HepG2 (cell line): ENCODE data around the gene TAF6. TPM values are rescaled to one million over a fixed set of nuclear protein-coding genes. Genes with fewer than 3 reads are reported as not detected.

Experiments
- AGO1 ChIP-seq: fragments of 200-400 bp; formaldehyde crosslinking; IDR thresholded peaks from 2 replicates; pipeline ENCODE4 v1.6.1; 2017; ENCODE audit warnings: mild to moderate bottlenecking, low read depth, low read length, moderate library complexity; ENCODE audit not compliant: poor library complexity, severe bottlenecking
- AHDC1 ChIP-seq: sonication (generic); formaldehyde crosslinking; IDR thresholded peaks from 2 replicates; pipeline ENCODE4 v1.5.1; 2020; ENCODE audit warnings: mild to moderate bottlenecking, missing genetic modification reagents, borderline replicate concordance
- ARNT2 ChIP-seq: sonication (generic); formaldehyde crosslinking; IDR thresholded peaks from 2 replicates; pipeline ENCODE4 v1.8.0; 2022; ENCODE audit warnings: mild to moderate bottlenecking, low read depth, missing genetic modification reagents, moderate library complexity
- DR1 ChIP-seq: sonication (generic); formaldehyde crosslinking; IDR thresholded peaks from 2 replicates; pipeline ENCODE4 v1.8.0; 2021; ENCODE audit warnings: mild to moderate bottlenecking, missing genetic modification reagents, inconsistent platforms
- ELF1 ChIP-seq: sonication (generic); formaldehyde crosslinking; IDR thresholded peaks from 2 replicates; pipeline ENCODE4 v1.4.0; 2020; ENCODE audit warnings: missing genetic modification reagents
- ETV6 ChIP-seq: sonication (generic); formaldehyde crosslinking; conservative IDR thresholded peaks from 2 replicates; pipeline ENCODE4 v1.4.0; 2020; ENCODE audit warnings: missing genetic modification reagents
- FOXM1 ChIP-seq: sonication (generic); formaldehyde crosslinking; IDR thresholded peaks from 2 replicates; pipeline ENCODE4 v1.5.0; 2020; ENCODE audit warnings: missing genetic modification reagents
- GTF2F1 ChIP-seq: fragments of 150-350 bp; IDR thresholded peaks from 2 replicates; pipeline ENCODE4 v1.6.1; 2014; ENCODE audit warnings: low read length
- GTF3A ChIP-seq: sonication (generic); formaldehyde crosslinking; conservative IDR thresholded peaks from 2 replicates; pipeline ENCODE4 v1.4.0; 2020; ENCODE audit warnings: mild to moderate bottlenecking, missing genetic modification reagents
- HHEX ChIP-seq: IDR thresholded peaks from 2 replicates; pipeline ENCODE4 v1.6.1; 2016; ENCODE audit warnings: control low read depth
- IKZF1 ChIP-seq: fragments of 450-650 bp; IDR thresholded peaks from 2 replicates; pipeline ENCODE4 v1.7.1; 2016
- NCOA1 ChIP-seq: sonication (generic); formaldehyde crosslinking; IDR thresholded peaks from 2 replicates; pipeline ENCODE4 v1.9.0; 2021; ENCODE audit warnings: missing genetic modification reagents
- NFE2L1 ChIP-seq: sonication (generic); formaldehyde crosslinking; IDR thresholded peaks from 2 replicates; pipeline ENCODE4 v1.4.0; 2020; ENCODE audit warnings: missing genetic modification reagents, mild to moderate bottlenecking, borderline replicate concordance
- POLR2A ChIP-seq, 2 experiments: IDR thresholded peaks; 2 replicates each; pipeline ENCODE4 v1.6.1; 2011; ENCODE audit warnings: low read depth in 2 of 2, low read length in 2 of 2, mild to moderate bottlenecking in 1 of 2, moderate library complexity in 1 of 2; ENCODE audit not compliant: insufficient read depth in 1 of 2
- SAP130 ChIP-seq: IDR thresholded peaks from 2 replicates; pipeline ENCODE4 v1.6.1; 2016; ENCODE audit warnings: low read depth
- SP4 ChIP-seq: sonication (generic); formaldehyde crosslinking; IDR thresholded peaks from 2 replicates; pipeline ENCODE4 v1.8.1; 2023; ENCODE audit warnings: mild to moderate bottlenecking, missing genetic modification reagents
- SP5 ChIP-seq: IDR thresholded peaks from 2 replicates; pipeline ENCODE4 v1.6.1; 2016; ENCODE audit warnings: low read depth, borderline replicate concordance
- TRIM24 ChIP-seq: sonication (generic); formaldehyde crosslinking; IDR thresholded peaks from 2 replicates; pipeline ENCODE4 v1.8.0; 2022; ENCODE audit warnings: mild to moderate bottlenecking, missing genetic modification reagents
- ZBTB7A ChIP-seq: sonication (generic); formaldehyde crosslinking; IDR thresholded peaks from 2 replicates; pipeline ENCODE4 v1.8.0; 2022; ENCODE audit warnings: mild to moderate bottlenecking, missing genetic modification reagents
- ZKSCAN1 ChIP-seq: fragments of 150-350 bp; IDR thresholded peaks from 2 replicates; pipeline ENCODE4 v1.6.1; 2014; ENCODE audit warnings: low read length
- ZNF180 ChIP-seq: sonication (generic); formaldehyde crosslinking; IDR thresholded peaks from 2 replicates; pipeline ENCODE4 v1.4.0; 2020; ENCODE audit warnings: low read depth, missing genetic modification reagents, borderline replicate concordance
- ZNF33B ChIP-seq: sonication (generic); formaldehyde crosslinking; IDR thresholded peaks from 2 replicates; pipeline ENCODE4 v1.5.1; 2020; ENCODE audit warnings: mild to moderate bottlenecking, missing genetic modification reagents
- ZNF607 ChIP-seq: sonication (generic); formaldehyde crosslinking; IDR thresholded peaks from 2 replicates; pipeline ENCODE4 v1.5.1; 2020; ENCODE audit warnings: missing genetic modification reagents, mild to moderate bottlenecking, borderline replicate concordance
- ZNF883 ChIP-seq: sonication (generic); formaldehyde crosslinking; IDR thresholded peaks from 2 replicates; pipeline ENCODE4 v1.5.1; 2020; ENCODE audit warnings: mild to moderate bottlenecking, missing genetic modification reagents; ENCODE audit errors: not compliant biosample characterization
- polyA plus RNA-seq, 8 experiments: library from polyadenylated mRNA; depleted of rRNA in 3 of 8; stranded (reverse) in 7 of 8; unstranded in 1 of 8; fragments of >200 nt; fragmentation: Illumina TruSeq in 4 of 8; extraction: Trizol in 4 of 8; gene quantifications; 2 replicates each; pipeline versions ENCODE4 v1.2.1 to v1.2.3, GENCODE V29; 2011 to 2016; ENCODE audit warnings: low read depth in 4 of 8, missing spikeins in 1 of 8, mixed read lengths in 1 of 8; ENCODE audit not compliant: insufficient read depth in 1 of 8
- total RNA-seq, 5 experiments: library from RNA; depleted of rRNA; stranded (reverse); fragments of >200 nt; fragmentation: Illumina TruSeq; extraction: Trizol; gene quantifications; 2 replicates each; pipeline ENCODE4 v1.2.3, GENCODE V29; 2016; ENCODE audit warnings: low read depth in 1 of 5
- TF ChIP-seq, protein P1 (sequence below): IDR thresholded peaks from 2 replicates; pipeline ENCODE4 v1.6.1; 2016; ENCODE audit warnings: missing genetic modification reagents, missing compliant biosample characterization
- TF ChIP-seq, protein P2 (sequence below): sonication (generic); formaldehyde crosslinking; conservative IDR thresholded peaks from 2 replicates; pipeline ENCODE4 v1.4.0; 2020; ENCODE audit warnings: missing genetic modification reagents

The TAF6 gene
- total and polyA plus RNA-seq, 2 of the 13 experiments (the other 11 are each of a cell fraction or from before 2014, with no cell fraction given), result 12.9 to 18.8 TPM

DNA sequence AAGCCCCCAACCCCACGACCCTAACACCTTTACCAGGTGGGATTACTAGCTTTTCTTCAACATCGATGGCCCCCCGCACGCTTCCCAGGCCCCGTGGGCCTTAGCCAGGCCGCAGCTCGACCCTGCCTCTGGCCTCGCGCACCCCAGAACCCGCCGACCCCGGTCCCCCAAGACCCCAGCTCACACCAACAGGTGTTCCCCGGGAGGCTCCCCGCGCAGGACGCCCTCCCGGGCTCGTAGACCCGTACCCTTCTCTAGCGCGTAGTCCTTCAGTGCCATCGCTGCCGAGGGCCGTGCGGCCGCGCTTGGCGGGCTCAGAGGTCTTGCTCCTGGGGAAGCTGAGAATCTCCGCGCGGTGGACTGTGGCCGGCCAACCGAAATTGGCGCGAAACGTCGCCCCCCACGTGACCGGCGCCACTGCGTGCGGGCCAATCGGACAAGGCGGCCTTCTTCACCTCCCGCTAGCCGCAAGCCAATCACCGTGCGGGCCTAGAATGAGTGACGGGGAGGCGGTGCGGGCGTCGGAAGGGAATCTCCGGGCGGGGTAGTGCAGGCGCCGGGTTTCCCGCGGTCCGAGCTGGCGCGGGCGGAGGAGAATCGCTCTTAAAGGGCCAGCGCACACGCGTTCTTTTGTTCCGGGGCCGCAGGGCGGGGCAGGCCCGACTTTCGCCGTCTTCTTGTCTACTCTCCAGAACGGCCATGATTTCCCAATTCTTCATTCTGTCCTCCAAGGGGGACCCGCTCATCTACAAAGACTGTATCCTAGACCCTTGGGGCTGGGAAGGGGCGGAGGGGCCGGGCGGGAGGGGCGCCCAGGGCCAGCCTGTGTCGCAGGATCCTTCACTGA is 17.9 kb downstream of the TAF6 start, which contains the start of the genes AP4M1 and MCM7 (continued):
- TF ChIP-seq, protein P1, sequence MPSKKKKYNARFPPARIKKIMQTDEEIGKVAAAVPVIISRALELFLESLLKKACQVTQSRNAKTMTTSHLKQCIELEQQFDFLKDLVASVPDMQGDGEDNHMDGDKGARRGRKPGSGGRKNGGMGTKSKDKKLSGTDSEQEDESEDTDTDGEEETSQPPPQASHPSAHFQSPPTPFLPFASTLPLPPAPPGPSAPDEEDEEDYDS, result no peak
- TF ChIP-seq ZNF607 (CRISPR knock-in tag) (no peak; the same call in 1 of the 2 replicates), NCOA1 (CRISPR knock-in tag) (no peak), IKZF1 (no peak), SAP130 (CRISPR knock-in tag) (peak; percentile 90), ETV6 (CRISPR knock-in tag) (peak; percentile 78; the same call in 1 of the 2 replicates), DR1 (CRISPR knock-in tag) (peak; percentile 73), SP5 (CRISPR knock-in tag) (peak; percentile 24; the same call in 1 of the 2 replicates), TRIM24 (CRISPR knock-in tag) (no peak), ZBTB7A (CRISPR knock-in tag) (no peak; the same call in 1 of the 2 replicates), ZKSCAN1 (no peak), ELF1 (CRISPR knock-in tag) (no peak), GTF3A (CRISPR knock-in tag) (no peak), ZNF883 (CRISPR knock-in tag) (peak; percentile 72), NFE2L1 (CRISPR knock-in tag) (peak; percentile 71; the same call in 1 of the 2 replicates), AGO1 (peak; percentile 26), SP4 (CRISPR knock-in tag) (peak; percentile 77), FOXM1 (CRISPR knock-in tag) (no peak), AHDC1 (CRISPR knock-in tag) (0 out of 2 replicates have a peak, but pooled peaks have one; percentile 44), POLR2A (IDR thresholded peaks at IDR 0.05; ENCODE audit: insufficient read depth in 1 of 2, low read depth in 2 of 2, low read length in 2 of 2) (peak; percentile 57 to 72; a peak in 3 of 4 replicates), GTF2F1 (0 out of 2 replicates have a peak, but pooled peaks have one; percentile 22), ARNT2 (peak; percentile 87), HHEX (no peak), ZNF180 (CRISPR knock-in tag) (no peak), ZNF33B (CRISPR knock-in tag) (peak; percentile 48; the same call in 1 of the 2 replicates)
- TF ChIP-seq, protein P2, sequence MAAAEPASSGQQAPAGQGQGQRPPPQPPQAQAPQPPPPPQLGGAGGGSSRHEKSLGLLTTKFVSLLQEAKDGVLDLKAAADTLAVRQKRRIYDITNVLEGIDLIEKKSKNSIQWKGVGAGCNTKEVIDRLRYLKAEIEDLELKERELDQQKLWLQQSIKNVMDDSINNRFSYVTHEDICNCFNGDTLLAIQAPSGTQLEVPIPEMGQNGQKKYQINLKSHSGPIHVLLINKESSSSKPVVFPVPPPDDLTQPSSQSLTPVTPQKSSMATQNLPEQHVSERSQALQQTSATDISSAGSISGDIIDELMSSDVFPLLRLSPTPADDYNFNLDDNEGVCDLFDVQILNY (CRISPR knock-in tag), result peak; percentile 95
